NCI-H2107 (cell line): Measurements from ENCODE around the gene ZNF688.

Experiments
- DNase-seq: peaks from one replicate; lab custom pipeline; 2025; lab: John Stamatoyannopoulos, UW

Gene ZNF688

GRCh38 chr16:30585400-30586191, 14.1 kb upstream of the ZNF688 start, which contains the start of gene ZNF785:
Gene ZNF785 (minus strand): TSS chr16:30585697. CDS start chr16:30585611, 86 bp downstream.
- peak; percentile 93 for DNase-seq

GRCh38 chr16:30585022-30585399, 13.5 kb upstream of the ZNF688 start:
- DNase-seq: no peak

- no peak for DNase-seq
Observed at GRCh38 chr16:30582611-30583340, 11.3 kb upstream of the ZNF688 start.

GRCh38 chr16:30581457-30581856, 9.9 kb upstream of the ZNF688 start:
- DNase-seq: no peak

- no peak for DNase-seq
Observed at GRCh38 chr16:30574678-30575077, 3.2 kb upstream of the ZNF688 start.

GRCh38 chr16:30570636-30571444, 674 bp downstream of the ZNF688 start:
- no peak for DNase-seq

- no peak for DNase-seq
Observed at GRCh38 chr16:30569746-30570635, 1.5 kb downstream of the ZNF688 start.

GRCh38 chr16:30569281-30569680, 2.2 kb downstream of the ZNF688 start:
- no peak for DNase-seq

GRCh38 chr16:30567991-30568638, 3.4 kb downstream of the ZNF688 start:
- DNase-seq: no peak

GRCh38 chr16:30567160-30567990, 4.1 kb downstream of the ZNF688 start:
- no peak for DNase-seq

- DNase-seq: no peak
Observed at GRCh38 chr16:30566531-30566930, 5.0 kb downstream of the ZNF688 start.

- DNase-seq: no peak
Observed at GRCh38 chr16:30565984-30566383, 5.5 kb downstream of the ZNF688 start.

GRCh38 chr16:30565526-30565925, 6.0 kb downstream of the ZNF688 start:
- no peak for DNase-seq

GRCh38 chr16:30562021-30562420, 9.5 kb downstream of the ZNF688 start:
- no peak for DNase-seq

- no peak for DNase-seq
Observed at GRCh38 chr16:30561089-30561816, 10.3 kb downstream of the ZNF688 start.

- DNase-seq: no peak
Observed at GRCh38 chr16:30559690-30560089, 11.8 kb downstream of the ZNF688 start.

GRCh38 chr16:30558789-30559377, 12.6 kb downstream of the ZNF688 start:
- no peak for DNase-seq

- DNase-seq: peak; percentile 97
Observed at GRCh38 chr16:30557957-30558788, 13.3 kb downstream of the ZNF688 start, which contains the start of gene ZNF764. Gene ZNF764 (minus strand): TSS chr16:30558374. CDS start chr16:30558182, 192 bp downstream.
